Mesenteric fat pad (tissue), 1 donor: ENCODE results near the gene SMAD3. TPM values are rescaled to one million over a fixed set of nuclear protein-coding genes. Genes with fewer than 3 reads are reported as not detected.

Experiments used
- DNase-seq: peaks from one replicate; pipeline ENCODE4 v3.0.0-alpha.2; 2020; ENCODE audit warnings: low spot score
- total RNA-seq: library from RNA; stranded (reverse); fragmentation: NEBNext Ultra II Directional; extraction: Animal tissue kit (Norgen Biotek cat#: 25700); gene quantifications from one replicate; pipeline ENCODE4 v1.2.1, GENCODE V29; 2021
- donor health status: DM: yes; HTN: yes; CAD: no.

Gene SMAD3
- total RNA-seq, 1 donor from 2014 or later: 71.9 TPM

GRCh38 chr15:67080118-67080899 is 14.9 kb downstream of the SMAD3 start:
- DNase-seq: no peak

- no peak for DNase-seq
Observed at GRCh38 chr15:67080900-67081431, 15.6 kb downstream of the SMAD3 start.

- no peak for DNase-seq
Observed at GRCh38 chr15:67082007-67082536, 16.7 kb downstream of the SMAD3 start.

GRCh38 chr15:67083135-67083762 is 17.8 kb downstream of the SMAD3 start:
- DNase-seq: no peak

GRCh38 chr15:67084561-67084960 is 19.2 kb downstream of the SMAD3 start:
- DNase-seq: no peak

GRCh38 chr15:67085237-67085817 is 19.9 kb downstream of the SMAD3 start:
- DNase-seq: no peak

GRCh38 chr15:67085818-67086636 is 20.6 kb downstream of the SMAD3 start:
- no peak for DNase-seq

GRCh38 chr15:67086637-67086914 is 21.2 kb downstream of the SMAD3 start:
- DNase-seq: no peak

- no peak for DNase-seq
Observed at GRCh38 chr15:67087507-67088172, 22.2 kb downstream of the SMAD3 start.

- DNase-seq: no peak
Observed at GRCh38 chr15:67089217-67090193, 24.1 kb downstream of the SMAD3 start.

- DNase-seq: no peak
Observed at GRCh38 chr15:67090297-67091070, 25.1 kb downstream of the SMAD3 start.

GRCh38 chr15:67091071-67091979 is 25.9 kb downstream of the SMAD3 start:
- no peak for DNase-seq

GRCh38 chr15:67091980-67092677 is 26.7 kb downstream of the SMAD3 start:
- no peak for DNase-seq

GRCh38 chr15:67092752-67093503 is 27.5 kb downstream of the SMAD3 start:
- no peak for DNase-seq

- DNase-seq: no peak
Observed at GRCh38 chr15:67093504-67093862, 28.1 kb downstream of the SMAD3 start.
